BE2C (cell line): ENCODE measurements around the gene DHRS2.

Experiments
- DNase-seq: peaks from one replicate; pipeline ENCODE4 v3.0.0-alpha.2; 2020
- H3K27me3 ChIP-seq: fragments of 250-450 bp; sonication (Bioruptor Pico); 2 replicates; pipeline ENCODE4 v1.5.1; 2020; ENCODE audit warnings: mild to moderate bottlenecking
- H3K36me3 ChIP-seq: fragments of 250-450 bp; sonication (Bioruptor Pico); 2 replicates; pipeline ENCODE4 v1.5.1; 2020; ENCODE audit warnings: mild to moderate bottlenecking
- H3K4me1 ChIP-seq: fragments of 250-450 bp; sonication (Bioruptor Pico); 2 replicates; pipeline ENCODE4 v1.5.1; 2020
- H3K4me3 ChIP-seq: 2 replicates; pipeline ENCODE4 v1.5.1; 2011; ENCODE audit warnings: low read depth, low read length
- H3K9me3 ChIP-seq: fragments of 250-450 bp; sonication (Bioruptor Pico); 2 replicates; pipeline ENCODE4 v1.5.1; 2020
- TF ChIP-seq, protein P1 (sequence below): IDR thresholded peaks from 2 replicates; pipeline ENCODE4 v1.5.1; 2012; ENCODE audit warnings: mild to moderate bottlenecking, low read depth, low read length

Gene DHRS2

DNA sequence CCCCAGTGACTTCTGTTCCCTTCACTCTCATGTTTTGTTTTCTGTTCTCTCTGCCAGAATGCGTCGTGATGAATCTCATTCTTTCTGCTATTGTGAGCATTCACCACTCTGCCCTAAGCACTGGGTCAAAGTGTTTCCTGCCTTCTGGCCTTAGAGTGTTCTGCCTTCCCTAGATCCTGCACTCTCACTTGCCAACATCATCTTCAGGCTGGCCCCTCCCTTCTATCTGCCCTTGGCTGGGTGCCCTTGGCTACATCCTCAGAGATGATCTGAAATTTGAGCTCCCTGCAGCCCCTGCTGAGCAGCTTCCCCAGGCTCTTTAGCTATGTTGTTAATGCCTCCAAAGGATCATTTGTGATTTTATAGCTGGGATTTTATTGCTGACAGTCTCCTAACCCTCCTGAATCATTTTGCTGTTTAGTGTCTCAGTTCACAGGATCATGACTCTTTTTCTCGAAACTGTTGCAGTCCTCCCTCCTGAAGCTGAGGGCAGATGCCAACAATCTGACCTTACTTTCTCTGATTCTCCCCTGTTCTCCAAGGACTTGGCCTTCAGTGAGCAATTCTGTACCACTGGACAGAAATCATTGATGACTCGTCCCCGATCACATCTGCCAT, 4.5 kb downstream of the DHRS2 start:
- Histone ChIP-seq H3K9me3 (no peaks in the 10 kb centered on the region), H3K4me3 (no peak overlapping the region), H3K36me3 (no peaks in the 10 kb centered on the region), H3K4me1 (no peaks in the 10 kb centered on the region), H3K27me3 (no peaks in the 10 kb centered on the region)
- TF ChIP-seq, protein P1, sequence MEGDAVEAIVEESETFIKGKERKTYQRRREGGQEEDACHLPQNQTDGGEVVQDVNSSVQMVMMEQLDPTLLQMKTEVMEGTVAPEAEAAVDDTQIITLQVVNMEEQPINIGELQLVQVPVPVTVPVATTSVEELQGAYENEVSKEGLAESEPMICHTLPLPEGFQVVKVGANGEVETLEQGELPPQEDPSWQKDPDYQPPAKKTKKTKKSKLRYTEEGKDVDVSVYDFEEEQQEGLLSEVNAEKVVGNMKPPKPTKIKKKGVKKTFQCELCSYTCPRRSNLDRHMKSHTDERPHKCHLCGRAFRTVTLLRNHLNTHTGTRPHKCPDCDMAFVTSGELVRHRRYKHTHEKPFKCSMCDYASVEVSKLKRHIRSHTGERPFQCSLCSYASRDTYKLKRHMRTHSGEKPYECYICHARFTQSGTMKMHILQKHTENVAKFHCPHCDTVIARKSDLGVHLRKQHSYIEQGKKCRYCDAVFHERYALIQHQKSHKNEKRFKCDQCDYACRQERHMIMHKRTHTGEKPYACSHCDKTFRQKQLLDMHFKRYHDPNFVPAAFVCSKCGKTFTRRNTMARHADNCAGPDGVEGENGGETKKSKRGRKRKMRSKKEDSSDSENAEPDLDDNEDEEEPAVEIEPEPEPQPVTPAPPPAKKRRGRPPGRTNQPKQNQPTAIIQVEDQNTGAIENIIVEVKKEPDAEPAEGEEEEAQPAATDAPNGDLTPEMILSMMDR = no peak
- no peak for DNase-seq

DNA sequence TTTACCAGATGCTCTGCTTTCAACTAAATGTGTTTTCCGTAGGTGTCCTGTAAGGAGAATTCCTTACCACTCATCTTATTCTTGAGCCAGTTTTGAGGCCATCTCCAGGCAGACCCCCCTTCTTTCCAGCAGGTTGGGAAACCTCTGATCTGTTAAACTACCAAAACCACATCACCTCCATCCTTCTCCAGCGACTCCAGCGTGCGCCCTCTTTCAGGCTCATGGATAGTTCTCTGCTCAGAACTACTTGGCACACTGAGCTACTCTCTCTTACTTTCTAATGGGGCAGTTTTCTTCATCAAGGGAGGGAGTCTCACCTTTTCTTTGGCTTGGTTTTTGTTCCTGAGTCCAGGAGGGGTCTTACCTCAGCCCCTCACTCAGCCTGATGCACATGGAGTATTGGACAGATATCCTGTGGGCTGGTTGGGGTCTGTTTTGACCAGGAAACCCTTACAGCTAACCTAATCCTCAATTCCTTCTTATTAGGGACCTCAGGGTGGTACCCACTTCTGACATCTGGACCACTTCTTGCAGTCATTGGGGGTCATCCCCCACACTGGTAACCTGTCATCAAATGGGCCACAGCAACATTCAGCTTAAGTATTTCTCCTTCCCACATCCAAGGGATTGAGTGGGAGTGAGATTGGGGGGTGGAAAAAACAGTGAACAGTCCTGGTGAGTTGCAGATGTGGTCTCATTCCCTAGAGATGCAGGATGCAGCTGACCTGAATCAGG, 5.2 kb downstream of the DHRS2 start:
- Histone ChIP-seq H3K27me3 (no peaks in the 10 kb centered on the region), H3K36me3 (no peaks in the 10 kb centered on the region), H3K9me3 (no peaks in the 10 kb centered on the region), H3K4me1 (no peaks in the 10 kb centered on the region), H3K4me3 (no peak overlapping the region)
- no peak for DNase-seq
- TF ChIP-seq, protein P1 = no peak

DNA sequence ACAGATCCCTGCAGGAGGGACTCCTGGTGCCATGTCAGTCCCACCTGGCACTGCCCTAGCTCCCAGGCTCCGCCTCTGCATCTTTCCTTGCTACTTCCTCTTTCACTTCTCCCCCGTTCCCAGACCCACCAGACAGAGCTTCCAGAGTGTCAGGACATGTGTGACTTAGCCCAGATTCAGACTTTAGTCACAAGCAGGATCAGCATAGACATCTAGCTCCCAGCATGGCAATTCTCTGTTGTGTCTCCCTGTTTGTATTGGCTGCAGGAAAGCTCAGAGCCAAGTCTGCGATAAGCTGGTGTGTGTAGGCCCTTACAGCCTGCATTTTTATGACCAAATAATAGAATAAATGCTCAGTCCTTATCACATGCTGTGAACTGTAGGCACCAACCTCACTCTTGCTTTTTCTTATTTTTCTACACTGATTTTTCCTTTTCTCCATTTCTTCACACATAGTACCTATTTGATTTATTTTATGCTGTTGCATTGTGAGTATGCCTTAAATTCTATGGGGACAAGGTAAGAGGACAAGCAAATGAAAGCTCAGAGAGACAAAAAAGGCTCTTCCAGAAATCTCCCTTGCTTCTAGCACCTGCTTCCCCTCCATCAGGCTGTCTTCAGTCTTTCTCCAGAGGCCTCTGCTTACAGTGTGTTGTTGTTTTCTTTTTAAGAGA, 5.9 kb downstream of the DHRS2 start:
- DNase-seq = no peak
- Histone ChIP-seq H3K27me3 (no peaks in the 10 kb centered on the region), H3K9me3 (no peaks in the 10 kb centered on the region), H3K4me3 (no peak overlapping the region), H3K36me3 (no peaks in the 10 kb centered on the region), H3K4me1 (no peaks in the 10 kb centered on the region)
- TF ChIP-seq, protein P1 = no peak

DNA sequence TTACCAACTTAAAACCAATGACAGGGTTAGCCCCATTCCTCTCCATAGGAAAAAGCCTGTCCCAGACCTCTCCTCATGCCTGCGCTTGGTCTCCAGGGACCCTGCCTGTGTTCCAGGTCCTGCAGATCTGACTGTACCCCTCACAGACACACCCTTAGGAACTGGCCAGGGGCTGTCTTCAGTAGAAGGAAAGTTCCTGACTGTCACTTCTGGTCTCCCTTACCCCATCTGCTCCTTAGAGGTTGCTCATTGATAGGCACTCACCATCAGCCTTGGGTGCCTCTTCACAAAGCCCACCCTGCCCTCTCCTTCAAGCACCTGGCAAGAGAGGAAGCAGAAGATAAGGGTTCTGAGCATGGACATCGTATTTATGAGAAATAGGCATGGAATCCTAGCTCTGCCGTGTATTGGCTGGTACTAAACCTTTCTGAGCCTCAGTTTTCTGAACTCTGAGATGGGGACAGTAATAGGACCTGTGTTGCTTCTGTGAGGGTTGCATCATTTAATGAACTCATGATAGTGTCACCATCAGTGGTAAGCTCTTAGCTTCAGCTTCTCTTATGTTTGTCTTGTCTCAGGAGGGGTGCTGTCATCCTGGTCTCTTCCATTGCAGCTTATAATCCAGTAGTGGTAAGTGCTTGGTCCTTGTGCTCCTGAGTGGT, 7.5 kb downstream of the DHRS2 start:
- Histone ChIP-seq H3K36me3 (no peaks in the 10 kb centered on the region), H3K4me1 (no peaks in the 10 kb centered on the region), H3K4me3 (no peak overlapping the region), H3K9me3 (no peaks in the 10 kb centered on the region), H3K27me3 (no peaks in the 10 kb centered on the region)
- DNase-seq = no peak
- TF ChIP-seq, protein P1 = no peak

DNA sequence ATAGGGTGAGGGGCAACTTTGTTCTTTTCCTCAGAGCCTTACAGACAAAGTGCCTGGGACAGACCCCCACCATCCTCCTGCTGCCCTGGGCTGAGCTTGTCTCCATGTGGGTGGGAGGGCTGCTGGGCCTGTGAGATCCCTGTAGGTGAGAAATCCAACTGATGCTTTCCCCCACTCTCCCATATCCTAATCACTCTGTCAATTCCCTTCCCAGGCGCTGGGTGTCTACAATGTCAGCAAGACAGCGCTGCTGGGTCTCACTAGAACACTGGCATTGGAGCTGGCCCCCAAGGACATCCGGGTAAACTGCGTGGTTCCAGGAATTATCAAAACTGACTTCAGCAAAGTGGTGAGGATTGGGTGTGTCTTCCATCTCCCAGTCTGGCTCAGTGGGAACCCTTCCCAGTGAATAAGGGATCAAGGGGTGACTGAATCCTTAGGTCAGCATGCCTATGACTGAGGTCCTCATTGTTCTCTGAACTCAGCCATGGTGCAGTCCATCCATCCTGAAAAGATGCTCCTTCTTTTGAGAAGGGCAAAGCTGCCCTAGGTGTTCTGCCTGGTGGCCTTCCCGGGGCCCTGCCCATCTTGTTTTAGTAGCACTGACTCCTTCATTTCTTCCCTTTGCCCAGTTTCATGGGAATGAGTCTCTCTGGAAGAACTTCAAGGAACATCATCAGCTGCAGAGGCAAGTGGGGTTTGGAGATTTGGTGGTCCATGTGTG, 8.2 kb downstream of the DHRS2 start:
- no peak for DNase-seq
- H3K9me3 ChIP-seq = no peaks in the 10 kb centered on the region
- H3K4me3 ChIP-seq = no peak overlapping the region
- H3K36me3 ChIP-seq = no peaks in the 10 kb centered on the region
- no peaks in the 10 kb centered on the region for H3K4me1 ChIP-seq
- H3K27me3 ChIP-seq = no peaks in the 10 kb centered on the region
- TF ChIP-seq, protein P1 = no peak
